AG04449 (cell line): ENCODE measurements around the gene GAB2.

ENCODE experiments used
- CTCF ChIA-PET: fragments of 350-600 bp; formaldehyde crosslinking; extraction: SDS; loops from one replicate; lab custom pipeline; 2021; ENCODE audit warnings: antibody characterized with exemption; lab: Yijun Ruan, JAX
- POLR2A ChIA-PET: fragments of 400-600, 350-600 bp; formaldehyde crosslinking; extraction: SDS; loops from one replicate; lab custom pipeline; 2020; ENCODE audit warnings: antibody characterized with exemption, inconsistent platforms; lab: Yijun Ruan, JAX
- DNase-seq: peaks from one replicate; pipeline ENCODE4 v3.0.0-alpha.2; 2010; ENCODE audit warnings: low read depth, low spot score
- H3K4me3 ChIP-seq: 2 replicates; pipeline ENCODE4 v1.5.1; 2011; ENCODE audit warnings: low read depth, mild to moderate bottlenecking, control low read depth, low read length
- CTCF ChIP-seq: IDR thresholded peaks from one replicate; pipeline ENCODE4 v1.5.1; 2011; ENCODE audit warnings: mild to moderate bottlenecking, moderate library complexity, low read length, control low read depth, inconsistent platforms; ENCODE audit not compliant: insufficient read depth; ENCODE audit errors: missing control alignments

GAB2 gene

GRCh38 chr11:78344094-78344493 lies 73.5 kb downstream of the GAB2 start:
- no peak for TF ChIP-seq CTCF
- ChIA-PET CTCF (no interaction called here), POLR2A (no interaction called here)
- DNase-seq = no peak
- H3K4me3 ChIP-seq = no peak overlapping the region

DNA sequence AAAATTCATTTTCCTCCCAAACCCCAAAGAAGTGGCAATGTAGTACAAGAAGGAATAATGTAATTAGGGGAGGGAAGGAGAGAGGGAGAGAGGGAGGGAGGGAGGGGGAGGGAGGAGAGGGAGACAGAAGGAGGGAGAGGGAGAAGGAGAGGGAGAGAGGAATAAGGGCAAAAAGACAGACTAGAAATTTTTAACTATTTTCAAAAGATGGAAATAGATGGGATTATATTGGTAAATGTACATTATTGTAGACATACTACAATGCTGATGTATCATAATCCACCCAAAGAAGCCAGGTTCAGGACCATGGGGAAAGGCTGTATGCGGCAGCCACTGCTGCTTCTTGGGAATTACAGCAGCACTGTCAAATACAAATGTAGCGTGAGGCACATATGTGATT lies 74.3 kb downstream of the GAB2 start:
- H3K4me3 ChIP-seq = no peak overlapping the region
- POLR2A ChIA-PET = no interaction called here
- no peak for TF ChIP-seq CTCF
- CTCF ChIA-PET = no interaction called here
- no peak for DNase-seq

- POLR2A ChIA-PET = no interaction called here
Observed at GRCh38 chr11:78341841-78342240, 75.8 kb downstream of the GAB2 start.

GRCh38 chr11:78340530-78340929 lies 77.1 kb downstream of the GAB2 start:
- no peak for TF ChIP-seq CTCF
- POLR2A ChIA-PET = interaction anchor here (0.7 kb wide), 1 partner anchor 31 kb away, joined by 3 read pairs; no protein-coding TSS in a partner anchor
- no peak overlapping the region for H3K4me3 ChIP-seq
- no peak for DNase-seq
- CTCF ChIA-PET = no interaction called here

More at GRCh38 chr11:78341841-78342240, 75.8 kb downstream of the GAB2 start:
- TF ChIP-seq CTCF = no peak
- DNase-seq = no peak
- CTCF ChIA-PET = no interaction called here
- H3K4me3 ChIP-seq = no peak overlapping the region

DNA sequence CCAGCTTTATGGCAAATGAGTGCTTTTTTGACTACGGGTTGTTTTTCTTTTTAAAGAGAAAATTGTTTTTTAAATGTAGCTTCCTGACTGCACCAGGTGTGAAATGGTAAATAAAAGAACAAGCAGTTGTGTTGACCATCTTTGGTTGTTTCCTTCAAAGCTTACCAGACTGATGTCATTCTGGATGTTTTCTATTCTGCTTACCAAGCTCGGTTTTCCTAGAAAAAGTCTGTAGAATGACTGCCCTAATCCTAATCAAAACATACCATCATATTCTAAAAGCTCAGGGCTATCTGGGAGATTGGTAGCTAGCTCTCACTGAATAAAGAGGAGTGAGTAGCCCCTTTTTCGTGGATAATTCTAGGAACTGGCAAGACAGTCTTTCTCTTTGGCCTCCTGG lies 77.7 kb downstream of the GAB2 start:
- ChIA-PET CTCF (no interaction called here), POLR2A (no interaction called here)
- H3K4me3 ChIP-seq = no peak overlapping the region
- no peak for DNase-seq
- no peak for TF ChIP-seq CTCF

DNA sequence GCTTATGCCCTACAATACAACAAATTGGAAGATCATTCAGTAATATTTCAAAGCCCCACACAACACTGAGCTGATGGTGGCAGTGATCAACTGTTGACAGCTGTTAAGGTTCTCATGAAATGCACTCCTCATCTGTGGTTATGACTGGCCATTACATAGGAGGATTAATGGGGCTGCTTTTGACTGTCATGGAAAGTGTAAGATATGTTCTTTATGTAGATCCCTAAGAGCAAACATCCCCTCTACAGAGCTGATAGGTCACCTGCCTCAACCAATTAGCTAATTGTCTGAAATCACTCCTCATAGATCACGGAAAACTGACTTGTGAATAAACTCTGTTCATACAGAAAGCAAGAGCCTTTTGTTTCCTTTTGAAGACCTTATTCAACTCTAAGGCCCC lies 78.1 kb downstream of the GAB2 start:
- TF ChIP-seq CTCF = no peak
- no peak overlapping the region for H3K4me3 ChIP-seq
- ChIA-PET POLR2A (no interaction called here), CTCF (no interaction called here)
- no peak for DNase-seq
